ENCODE data around the gene SIGLECL1.

Gene SIGLECL1

DNA sequence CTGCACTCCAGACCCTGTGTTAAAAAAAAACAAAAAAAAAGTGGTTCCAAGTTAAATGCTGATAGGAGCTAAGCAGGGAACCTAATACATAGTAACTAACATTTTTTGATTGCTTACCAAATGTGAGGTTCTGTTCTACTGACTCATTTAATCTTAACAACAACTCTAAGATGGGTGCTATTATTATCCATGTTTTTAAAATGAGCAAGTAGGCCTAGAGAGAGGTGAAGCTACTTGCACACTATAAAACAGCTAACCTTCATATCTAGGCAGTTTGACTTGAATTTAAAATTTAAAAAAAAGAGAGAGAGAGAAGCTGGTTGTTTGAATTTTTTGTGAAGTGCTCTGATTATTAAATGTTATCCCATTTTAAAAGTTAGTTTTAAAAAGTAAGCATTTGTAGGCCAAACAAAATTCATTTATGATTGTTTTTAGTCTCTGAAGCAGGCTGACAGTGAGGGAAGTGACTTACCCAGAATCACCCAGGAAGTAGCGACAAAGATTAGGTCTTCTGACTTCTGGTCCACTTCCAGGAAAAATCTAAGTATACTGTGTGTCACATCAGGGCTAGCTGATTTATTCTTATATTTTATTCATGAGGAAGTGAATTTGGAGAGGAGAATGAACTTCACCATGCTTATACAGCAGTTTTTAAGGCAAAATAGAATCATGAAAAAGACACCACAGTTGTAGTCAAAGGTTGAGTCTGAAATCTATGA lies 2.4 kb downstream of the SIGLECL1 start:
- no peak for DNase-seq

DNA sequence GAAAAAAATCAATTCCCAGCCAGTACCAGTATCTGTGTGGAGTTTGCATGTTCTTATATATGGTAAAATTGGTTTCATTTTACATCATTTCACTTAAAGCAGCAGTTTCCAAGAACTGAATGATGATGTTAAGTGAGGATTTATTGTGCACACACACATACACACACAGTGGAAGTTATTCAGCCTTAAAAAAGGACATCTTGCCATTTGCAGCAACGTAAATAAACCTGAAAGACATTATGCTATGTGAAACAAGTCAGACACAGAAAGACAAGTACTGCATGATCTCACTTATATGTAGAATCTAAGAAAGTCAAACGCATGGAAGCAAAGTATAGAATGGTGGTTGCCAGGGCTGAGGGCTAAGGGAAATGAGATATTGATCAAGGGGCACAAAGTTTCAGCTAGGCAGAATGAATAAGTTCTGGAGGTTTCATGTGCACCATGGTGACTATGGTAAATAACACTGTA lies 5.3 kb downstream of the SIGLECL1 start:
- DNase-seq, result no peak

DNA sequence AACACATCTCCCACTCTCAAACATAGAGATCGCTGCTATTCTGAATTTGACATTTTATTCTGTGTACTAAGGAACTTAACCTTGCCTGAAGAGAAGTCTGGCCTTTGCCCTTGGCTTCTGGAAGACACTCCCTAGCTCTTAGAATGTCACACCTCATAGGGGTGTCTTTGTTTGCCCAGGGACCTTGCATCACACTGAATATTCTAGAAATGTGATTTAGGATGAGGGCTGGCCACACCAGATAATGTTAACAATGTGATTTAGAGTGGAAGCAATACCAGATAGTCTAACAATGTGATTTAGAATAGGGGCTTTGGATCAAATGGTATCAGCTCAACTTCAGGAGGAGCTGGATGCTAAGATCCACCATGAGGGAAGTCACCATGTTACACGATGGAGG lies 6.6 kb downstream of the SIGLECL1 start:
- DNase-seq, result no peak

DNA sequence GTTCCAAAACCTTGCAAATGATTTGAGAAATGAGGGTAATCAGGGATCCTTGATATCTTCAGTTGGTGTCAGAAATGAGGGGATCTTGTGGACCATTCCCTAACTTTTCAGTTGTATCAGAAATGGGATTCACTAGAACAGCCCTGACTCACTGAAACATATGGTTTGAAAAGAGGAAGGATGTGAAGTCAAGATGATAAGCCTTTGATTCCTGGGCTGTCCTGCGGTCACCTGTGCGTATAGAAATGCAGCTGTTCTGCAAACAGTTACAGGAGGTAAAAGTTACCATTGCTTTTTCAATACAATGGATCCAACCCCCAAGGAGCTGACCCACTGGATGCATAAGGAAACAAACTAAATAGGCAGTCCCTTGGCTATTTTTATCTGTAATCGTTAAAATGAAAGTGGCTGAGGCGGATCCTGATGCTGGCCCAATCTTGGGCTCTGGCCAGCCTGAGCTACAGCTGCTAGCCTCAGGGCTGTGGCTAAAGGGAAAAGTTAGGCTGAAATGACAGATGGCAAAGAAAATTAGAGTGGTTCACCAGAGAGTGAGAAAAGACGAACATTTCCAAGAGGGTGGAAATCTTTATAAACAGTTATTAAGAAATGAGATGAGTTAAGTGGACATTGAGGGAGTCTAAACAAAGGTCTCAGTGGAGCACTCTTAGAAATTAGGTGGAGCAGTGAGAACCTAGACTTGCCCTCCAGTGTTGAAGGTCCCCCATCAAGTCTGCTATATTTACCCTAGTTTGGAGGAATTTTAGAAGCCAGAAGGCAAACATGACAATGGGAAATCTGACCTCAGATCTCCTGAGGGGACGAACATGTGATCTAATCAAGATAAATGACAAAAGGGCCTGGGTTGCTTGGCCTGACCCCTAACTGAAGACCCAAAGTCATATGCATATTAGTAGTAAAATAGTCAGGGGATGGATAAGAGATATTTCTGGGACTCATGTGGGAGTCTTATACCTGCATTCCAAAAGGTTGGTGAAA lies 7.6 kb downstream of the SIGLECL1 start:
- no peak for DNase-seq

DNA sequence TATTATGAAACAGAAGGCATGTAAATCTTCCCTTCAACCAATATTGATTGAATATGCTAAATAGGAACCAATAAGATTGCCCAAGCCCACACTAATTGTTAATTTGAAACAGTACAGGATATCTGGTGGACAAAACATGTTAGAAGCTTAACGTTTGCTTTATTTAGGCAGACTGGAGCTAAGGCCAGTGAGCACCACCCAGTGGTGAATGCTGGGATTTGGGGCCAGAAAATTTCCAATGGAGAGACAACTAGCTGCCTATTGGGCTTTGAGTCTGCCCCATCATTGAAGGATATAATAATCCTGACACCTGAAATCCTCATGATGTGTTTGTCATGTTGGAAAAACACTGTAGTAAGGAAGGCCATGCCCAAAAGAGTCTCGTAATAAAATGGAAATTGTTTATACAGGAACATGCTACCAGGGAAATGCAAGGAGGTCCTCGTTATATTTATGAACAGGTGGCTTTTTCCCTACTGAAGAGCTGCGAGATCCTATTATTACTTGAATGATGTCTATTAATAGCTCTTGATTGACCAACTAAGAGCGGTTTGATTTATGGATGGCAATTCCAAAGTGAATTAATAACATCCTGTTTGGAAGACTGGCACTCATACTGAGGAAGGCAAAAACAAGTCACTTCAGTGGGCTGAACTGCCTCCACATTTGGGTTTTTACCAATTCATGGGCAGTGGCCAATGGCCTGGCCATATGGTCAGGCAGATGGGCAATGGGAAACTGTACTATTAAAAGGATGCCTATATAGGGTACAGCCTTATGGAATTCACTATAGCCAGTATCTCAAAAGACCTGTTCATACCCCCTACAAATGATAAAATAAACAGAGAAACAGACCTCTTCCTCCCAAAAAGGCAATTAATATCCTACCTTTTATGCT lies 8.7 kb downstream of the SIGLECL1 start:
- peak; percentile 23 for DNase-seq

DNA sequence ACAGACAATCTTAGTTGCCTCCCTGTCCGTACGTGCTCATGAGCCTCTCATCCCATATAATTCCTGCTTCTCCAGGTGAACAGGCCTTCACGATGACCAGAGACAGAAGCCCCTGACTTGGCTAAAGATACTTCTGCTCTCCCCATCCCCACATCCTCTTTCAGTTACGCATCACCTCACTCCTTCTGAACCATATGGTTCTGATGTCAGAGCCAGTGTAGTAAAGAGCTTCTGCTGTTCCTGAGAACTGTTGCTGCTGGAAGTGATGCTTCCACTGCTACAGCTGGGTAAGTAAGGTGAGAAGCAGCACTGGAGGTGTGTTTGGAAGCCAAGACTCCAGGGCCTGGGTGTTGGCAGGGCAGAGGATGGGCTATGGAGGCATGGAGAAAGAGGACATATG lies 12.9 kb downstream of the SIGLECL1 start:
- DNase-seq, result no peak

DNA sequence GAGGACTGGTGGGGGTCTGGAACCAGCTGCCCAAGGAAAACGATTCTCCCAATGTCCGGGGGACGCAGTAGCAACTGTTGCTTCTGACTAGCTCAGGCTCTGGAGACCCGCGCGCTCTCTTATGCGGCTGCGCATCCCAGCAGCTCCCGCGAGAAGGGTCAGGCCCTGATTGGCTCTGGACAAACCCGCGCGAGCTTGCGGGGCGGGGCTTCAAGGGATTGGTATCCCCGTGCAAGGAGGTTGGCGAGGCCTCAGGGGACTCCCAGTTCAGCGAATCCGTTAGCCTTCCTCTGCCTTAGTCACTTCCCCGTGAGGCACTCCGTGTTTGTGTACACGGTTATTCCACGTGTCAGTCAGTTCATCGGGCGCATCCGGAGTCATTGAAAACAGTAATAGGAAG lies 20.2 kb downstream of the SIGLECL1 start:
- no peak for DNase-seq

DNA sequence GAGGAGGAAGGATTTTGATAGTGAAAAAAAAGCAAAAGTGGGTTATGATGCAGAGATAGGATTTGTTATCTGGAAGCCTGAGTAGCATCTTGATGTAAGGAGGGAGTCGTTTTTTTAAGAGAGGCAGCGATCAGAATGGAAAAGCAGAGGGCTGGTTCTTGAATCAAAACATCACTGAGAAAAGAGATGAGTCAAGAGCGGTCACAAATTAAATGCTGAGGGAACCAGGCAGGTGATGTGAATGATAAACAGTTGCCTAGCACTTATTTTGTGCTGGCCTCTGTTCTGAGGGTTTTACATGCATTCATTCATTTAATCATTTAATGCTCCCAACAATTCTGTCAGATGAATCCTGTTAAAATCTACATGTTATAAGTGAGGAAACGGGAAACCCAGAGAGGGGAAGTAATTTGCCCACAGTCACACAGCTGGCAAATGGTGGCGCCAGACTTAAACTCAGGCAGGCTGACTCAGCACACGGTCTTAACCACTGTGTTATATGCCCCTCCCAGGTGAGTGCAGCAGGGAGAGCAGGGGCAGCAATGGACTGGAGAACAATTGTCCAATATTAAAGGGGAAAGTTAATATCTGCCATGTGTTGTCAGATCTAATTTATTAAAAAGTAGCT lies 21.4 kb downstream of the SIGLECL1 start:
- DNase-seq, result peak; percentile 6

DNA sequence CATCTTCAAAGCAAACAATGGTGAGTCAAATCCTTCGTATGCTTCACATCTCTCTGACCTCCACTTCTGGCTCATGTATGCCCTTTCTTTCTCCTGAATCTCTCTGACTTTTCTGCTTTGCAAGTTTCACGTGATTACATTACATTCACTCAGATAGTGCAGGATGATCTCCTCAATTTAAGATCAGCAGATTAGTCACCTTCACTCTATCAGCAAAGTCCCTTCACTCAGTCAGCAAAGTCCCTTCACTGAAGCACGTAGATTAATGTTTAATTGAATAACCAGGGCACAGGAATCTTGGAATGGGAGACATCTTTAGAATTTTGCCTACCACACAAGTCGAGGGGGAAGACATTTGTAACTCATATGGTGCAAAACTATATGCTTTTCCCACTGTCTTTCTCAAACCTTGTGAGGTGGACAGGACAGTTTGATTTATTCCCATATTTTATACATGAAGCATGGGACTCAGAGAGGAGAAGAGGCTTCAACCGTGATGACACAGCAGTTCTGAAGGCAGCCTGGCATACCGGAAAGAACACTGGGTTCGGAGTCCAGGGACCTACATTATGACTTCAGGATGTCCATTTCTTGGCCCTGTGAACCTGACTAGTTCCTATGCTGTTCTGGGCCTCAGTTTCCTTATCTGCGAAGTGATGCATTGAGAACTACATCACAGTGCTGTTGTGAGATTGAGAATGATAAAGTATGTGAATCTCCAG lies 23.3 kb downstream of the SIGLECL1 start:
- DNase-seq, result no peak

DNA sequence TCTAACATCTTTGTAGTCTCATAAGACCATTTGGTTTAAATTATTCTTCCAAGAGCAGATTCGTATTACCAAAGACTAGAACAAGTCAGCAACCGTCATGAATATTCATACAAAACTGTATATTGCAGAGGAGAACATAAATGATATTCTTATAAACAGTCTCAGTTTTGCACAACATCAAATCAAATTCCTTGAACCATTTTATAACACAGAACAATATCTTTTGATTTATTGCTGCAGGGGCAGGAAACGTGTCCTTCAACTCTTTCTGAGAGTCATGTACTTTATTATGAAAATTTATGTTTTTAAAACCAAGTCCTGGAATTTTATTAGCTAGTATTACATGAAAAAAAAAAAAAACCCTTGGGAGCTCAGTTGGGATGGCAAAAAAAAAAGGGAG lies 26.2 kb downstream of the SIGLECL1 start:
- no peak for DNase-seq

DNA sequence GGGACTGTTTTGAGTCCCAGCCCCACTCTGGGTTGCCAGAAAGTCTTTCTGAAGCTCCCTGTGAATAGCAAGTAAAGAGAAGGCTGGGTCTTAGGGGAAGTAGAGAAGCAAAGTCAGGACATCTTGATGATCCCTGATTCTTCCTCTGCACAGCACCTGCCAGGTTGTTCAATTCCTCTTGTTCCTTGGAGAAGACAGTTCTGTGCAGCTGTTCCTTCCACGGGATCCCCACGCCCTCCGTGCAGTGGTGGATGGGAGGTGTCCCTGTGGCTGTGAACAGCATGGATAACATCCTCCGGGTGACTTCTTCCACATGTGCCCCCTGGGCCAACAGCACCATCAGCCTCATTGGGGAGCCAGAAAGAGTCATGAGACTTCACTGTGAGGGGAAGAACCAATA lies 31.5 kb downstream of the SIGLECL1 start:
- no peak for DNase-seq

DNA sequence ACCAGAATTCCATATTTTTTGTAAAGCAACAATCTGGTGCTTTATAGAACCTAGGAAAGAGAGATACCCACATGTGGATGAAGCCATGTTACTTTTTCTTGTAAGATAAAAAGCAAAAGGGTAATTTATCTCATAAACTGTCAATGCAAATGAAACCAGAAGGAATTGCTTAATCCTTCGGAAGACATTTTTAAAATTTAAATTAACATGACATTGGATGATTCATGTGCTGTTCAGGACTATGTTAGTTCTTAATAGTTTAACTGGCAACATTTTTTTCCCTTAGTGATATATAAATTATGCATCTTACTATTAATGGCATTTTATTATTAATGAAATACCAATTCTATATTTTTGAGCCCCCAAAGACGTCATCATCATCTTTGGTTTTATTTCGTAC lies 34.8 kb downstream of the SIGLECL1 start:
- DNase-seq, result no peak

DNA sequence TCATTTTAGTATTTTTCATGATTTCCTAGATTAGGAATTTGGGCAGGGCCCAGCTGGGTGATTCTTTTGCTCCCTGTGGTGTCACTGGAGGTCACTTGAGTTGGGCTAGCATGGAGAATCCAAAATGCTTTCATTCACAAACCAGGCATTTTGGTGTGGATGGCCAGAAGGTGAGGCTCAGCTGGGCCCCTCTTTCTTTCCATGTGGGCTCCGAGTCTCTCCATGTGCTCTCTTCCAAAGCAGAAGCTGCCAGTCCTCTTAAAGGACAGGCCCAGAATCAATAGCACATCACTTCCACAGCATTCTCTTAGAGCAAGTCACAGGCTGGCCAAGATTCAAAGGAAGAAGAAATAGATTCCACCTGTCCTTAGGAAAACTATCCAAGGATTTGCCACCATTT lies 38.8 kb downstream of the SIGLECL1 start:
- DNase-seq, result no peak

DNA sequence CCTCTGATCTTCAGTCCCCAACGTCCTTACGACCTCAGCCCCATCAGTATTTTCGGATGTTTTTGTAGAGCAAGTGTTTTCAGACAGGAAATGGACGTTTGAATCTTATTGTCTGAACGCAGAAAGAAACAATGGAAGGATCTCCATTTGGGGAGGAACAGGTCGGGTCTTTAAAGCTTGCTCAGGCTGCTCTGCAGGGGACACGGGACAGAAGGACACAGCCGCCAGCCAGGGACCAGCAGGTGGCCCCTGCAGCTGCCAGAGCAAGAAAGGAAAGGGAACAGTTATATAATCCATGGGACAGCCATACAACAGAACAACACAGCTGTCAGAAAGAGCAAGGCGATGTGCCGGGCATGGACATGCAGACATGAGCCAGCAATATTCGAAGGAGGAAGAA lies 42.1 kb downstream of the SIGLECL1 start:
- DNase-seq, result no peak

DNA sequence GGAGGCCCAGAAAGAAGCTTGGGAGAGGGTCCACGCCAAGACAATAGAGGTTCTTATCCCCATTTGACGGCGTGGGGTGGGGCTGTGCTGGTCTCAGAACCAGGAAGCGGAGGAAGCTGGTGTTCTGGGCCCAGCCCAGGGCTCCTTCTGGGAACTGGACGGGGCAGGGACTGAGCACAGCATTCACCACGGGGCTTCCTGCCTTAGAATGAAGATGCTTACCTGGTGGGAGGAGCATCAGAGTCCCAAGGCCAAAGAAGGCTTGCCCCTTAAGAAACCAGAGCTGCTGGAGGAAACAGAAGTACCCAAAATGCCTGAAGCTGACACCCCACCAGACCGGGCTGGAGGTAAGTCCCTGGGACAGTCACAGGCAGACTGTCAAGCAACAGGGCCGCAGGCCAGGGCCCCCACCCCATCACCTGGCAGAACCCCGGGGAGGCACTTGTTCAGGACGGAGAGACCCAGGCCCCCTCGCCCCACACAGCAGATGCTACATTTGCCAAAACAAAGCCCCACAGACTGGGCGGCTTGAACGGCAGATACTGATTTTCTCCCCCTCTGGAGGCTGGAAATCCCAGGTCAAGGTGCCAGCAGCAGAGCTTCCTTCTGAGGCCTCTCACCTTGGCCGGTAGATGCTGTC lies 42.8 kb downstream of the SIGLECL1 start:
- DNase-seq, result no peak

DNA sequence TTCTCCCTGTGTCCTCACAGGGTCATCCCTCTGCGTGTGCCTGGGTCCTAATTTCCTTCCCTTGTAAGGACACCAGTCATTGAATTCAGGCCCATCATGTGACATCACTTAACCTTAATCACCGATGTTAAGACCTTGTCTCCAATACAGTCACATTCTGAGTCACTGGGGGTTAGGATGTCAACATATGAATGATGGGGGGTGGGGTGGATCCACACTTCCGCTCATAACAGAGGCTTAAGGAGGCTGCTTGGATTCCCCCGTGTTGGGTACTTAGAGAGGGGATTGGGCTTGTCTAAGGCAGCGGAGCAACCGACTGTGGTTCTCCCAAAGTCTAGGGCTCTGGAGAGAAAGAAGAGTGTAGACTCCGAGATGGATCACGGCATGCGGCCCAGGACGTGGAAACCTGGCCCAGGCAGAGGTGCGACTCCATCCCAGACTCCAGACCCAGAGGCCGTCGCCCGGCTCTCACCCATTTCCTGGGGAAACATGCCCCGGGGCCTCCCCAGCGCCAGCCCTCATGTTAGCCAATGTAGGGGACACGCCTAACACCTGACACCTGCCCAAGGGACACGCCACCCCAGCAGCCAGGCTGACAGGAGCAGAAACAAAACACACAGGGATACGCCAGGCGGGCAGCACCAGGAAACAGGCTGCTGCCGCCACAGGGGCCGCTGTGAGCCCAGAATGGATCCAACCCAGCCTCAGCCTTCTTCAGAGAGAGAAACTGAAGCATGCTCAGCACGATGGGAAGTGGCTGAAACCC lies 43.5 kb downstream of the SIGLECL1 start:
- no peak for DNase-seq

DNA sequence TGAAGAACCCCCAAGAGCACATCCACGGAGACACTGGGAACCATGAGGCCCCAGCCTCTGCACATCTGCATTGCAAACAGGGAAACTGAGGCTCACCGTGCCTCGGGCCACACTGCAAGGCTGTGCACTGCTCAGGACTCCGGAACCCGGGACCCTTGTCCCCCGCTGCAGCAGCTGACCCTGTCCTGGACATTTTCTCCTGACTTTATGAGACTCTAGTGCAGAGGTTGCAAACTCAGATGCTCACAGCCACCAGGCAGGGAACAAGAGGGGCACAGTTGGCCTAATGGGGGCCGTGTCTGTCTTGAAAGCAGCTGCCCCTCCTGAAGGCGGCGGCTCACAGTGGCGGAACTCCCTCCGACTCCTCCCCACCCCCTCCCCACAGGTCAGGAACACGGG lies 44.1 kb downstream of the SIGLECL1 start:
- DNase-seq, result no peak

DNA sequence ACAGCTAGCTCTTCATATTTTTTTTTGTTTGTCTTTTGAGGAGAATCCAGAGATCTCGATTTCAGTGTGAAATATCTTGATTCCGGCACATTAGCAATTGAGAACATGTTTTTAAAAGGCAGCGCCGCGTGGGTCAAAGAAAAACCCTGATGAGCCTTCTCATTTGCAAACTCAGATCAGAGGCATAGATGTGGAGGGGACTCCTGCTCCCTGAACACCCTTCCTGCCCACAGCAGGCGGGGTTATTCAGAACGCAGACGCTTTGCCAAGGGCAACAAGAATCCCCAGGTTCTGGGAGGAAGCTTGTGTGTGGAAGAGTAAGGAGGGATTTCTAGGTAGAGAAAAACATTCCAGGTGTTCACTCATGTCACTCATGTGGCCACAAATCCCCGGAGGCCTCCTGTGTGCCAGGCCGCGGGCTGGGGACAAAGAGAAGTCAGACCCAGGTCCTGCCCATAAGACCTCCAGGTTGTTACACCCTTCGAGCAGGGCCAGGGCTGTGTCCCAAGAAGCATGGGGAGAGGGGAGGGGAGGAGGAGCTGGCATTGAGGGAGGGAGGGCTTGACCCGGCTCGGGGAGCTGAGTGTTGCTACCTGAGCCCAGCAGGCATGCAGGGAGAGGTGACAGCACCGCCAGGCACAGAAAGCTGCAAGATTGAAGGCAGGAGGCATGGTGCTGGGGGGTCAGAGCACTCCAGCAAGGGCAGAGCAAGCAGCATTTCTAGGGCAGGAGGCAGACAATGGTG lies 44.7 kb downstream of the SIGLECL1 start:
- no peak for DNase-seq

DNA sequence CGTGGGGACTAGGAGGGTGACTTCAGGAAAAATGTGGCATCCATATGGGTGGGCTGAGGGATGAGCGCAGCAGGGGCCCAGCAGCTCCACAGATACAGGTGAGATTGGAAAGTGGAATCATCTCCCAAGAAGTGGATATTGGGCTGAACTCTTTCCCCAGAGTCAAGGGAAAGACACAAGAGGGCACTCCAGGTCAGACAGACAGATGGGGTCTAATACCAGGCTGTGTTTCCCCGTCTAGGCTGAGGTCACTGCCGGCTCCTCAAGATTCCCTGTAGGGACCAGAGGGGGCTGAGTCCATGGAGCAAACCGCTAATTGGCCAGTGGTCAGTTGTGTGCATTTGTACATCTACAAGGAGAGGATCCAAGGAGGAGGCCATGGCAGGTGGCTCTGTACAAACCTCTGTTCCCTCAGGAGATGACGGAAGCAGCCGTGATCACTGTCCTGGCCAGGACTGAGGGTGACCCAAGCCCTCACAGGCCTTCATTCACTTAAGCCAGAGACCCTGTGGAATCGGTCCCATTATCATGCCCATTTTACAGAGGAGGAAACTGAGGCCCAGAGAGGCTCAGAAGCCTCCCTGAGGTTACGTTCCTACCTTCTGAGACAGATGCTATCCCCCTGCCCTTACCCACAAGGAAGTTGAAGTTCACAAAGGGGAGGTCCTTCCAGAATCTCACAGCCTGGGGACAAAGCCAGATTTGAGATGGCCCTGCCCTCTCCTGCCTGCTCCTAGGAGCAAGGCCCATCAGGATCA lies 45.6 kb downstream of the SIGLECL1 start:
- DNase-seq, result no peak

All from CD4-positive, alpha-beta T cell treated with Interleukin-4 for 4 hours (primary cell).